Measurements from ENCODE around the gene ANTXR1.

Gene ANTXR1

GRCh38 chr2:69183659-69184058, 170.7 kb downstream of the ANTXR1 start:
- no peaks in the 10 kb centered on the region for H3K36me3 Mint-ChIP-seq (ENCODE audit: low read depth)
- H3K27me3 Mint-ChIP-seq: peaks cover 7% of the 10 kb centered on the region
- H3K27ac Mint-ChIP-seq: no peak overlapping the region
- H3K4me3 Mint-ChIP-seq: no peak overlapping the region
- H3K4me1 Mint-ChIP-seq (ENCODE audit: low read depth): no peaks in the 10 kb centered on the region
- H3K9me3 Mint-ChIP-seq: no peaks in the 10 kb centered on the region

DNA sequence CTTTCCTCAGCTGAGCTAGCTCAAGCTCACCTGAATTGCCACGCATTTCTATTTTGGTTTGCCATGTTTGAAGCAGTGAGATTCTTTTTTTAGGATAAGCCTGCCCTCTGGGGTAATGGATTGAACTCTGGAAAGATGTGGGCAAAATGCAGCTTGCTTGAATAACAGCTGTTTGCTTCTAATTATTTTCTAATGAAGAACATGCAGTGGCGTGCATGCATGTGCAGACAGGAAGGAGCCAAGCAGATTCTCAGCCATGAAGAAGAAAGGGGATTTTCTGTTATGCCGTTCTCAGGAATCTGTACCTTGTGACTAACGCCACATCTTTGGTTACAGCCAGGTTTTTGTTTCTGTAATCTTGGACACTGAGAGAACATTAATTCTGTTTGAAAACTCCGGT, 171.2 kb downstream of the ANTXR1 start:
- Mint-ChIP-seq H3K36me3 (ENCODE audit: low read depth) (no peaks in the 10 kb centered on the region), H3K27me3 (peaks cover 7% of the 10 kb centered on the region), H3K27ac (no peak overlapping the region), H3K9me3 (no peaks in the 10 kb centered on the region), H3K4me1 (ENCODE audit: low read depth) (no peaks in the 10 kb centered on the region), H3K4me3 (no peak overlapping the region)

DNA sequence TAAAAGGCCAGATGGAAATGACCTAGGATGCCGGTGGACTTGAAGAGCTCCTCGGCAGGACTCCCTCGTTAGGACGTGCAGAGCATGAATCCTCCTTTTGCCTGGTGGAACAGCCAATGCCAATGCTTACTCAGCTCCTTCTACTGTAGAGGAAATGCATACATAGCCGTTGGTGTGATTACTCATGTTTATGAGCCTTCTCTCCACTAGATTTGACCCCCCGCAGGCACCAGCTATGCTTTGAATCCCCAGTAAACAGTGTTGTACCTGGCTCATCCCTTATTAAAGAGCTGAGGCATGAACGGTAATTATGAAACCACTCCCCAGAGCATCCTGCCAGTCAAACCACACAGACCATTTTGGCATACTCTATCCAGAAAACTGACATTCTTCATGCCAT, 172.8 kb downstream of the ANTXR1 start:
- Mint-ChIP-seq H3K36me3 (ENCODE audit: low read depth) (no peaks in the 10 kb centered on the region), H3K27ac (no peak overlapping the region), H3K27me3 (peaks cover 12% of the 10 kb centered on the region), H3K4me1 (ENCODE audit: low read depth) (no peaks in the 10 kb centered on the region), H3K4me3 (no peak overlapping the region), H3K9me3 (no peaks in the 10 kb centered on the region)

DNA sequence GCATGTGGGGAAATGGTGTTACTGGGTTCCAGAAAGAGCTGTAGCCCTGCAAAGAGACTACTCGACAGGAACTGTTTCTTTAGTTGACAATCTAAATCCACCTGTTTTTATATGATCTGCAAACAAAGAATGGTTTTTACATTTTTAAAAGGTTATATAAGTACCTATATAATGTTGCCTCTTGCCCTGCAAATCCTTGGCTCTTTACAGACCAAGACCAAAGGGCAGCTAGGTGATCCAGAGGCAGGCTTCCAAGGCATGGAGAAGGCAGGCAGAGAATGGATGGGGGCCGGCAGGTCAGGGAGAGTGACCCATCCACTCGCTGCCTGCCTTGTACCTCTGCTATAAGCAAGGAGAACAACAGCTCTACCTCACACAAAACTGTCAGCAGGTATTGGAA, 173.6 kb downstream of the ANTXR1 start:
- H3K36me3 Mint-ChIP-seq (ENCODE audit: low read depth): no peaks in the 10 kb centered on the region
- H3K4me1 Mint-ChIP-seq (ENCODE audit: low read depth): no peaks in the 10 kb centered on the region
- H3K9me3 Mint-ChIP-seq: no peaks in the 10 kb centered on the region

GRCh38 chr2:69188182-69188900, 175.4 kb downstream of the ANTXR1 start:
- H3K36me3 Mint-ChIP-seq (ENCODE audit: low read depth): no peaks in the 10 kb centered on the region
- H3K4me3 Mint-ChIP-seq: no peak overlapping the region
- peaks cover 15% of the 10 kb centered on the region for H3K27me3 Mint-ChIP-seq
- H3K9me3 Mint-ChIP-seq: no peaks in the 10 kb centered on the region
- H3K4me1 Mint-ChIP-seq (ENCODE audit: low read depth): no peaks in the 10 kb centered on the region
- no peak overlapping the region for H3K27ac Mint-ChIP-seq

More for the DNA sequence above, 173.6 kb downstream of the ANTXR1 start:
- no peak overlapping the region for H3K4me3 Mint-ChIP-seq
- H3K27me3 Mint-ChIP-seq: peaks cover 12% of the 10 kb centered on the region
- H3K27ac Mint-ChIP-seq: no peak overlapping the region

DNA sequence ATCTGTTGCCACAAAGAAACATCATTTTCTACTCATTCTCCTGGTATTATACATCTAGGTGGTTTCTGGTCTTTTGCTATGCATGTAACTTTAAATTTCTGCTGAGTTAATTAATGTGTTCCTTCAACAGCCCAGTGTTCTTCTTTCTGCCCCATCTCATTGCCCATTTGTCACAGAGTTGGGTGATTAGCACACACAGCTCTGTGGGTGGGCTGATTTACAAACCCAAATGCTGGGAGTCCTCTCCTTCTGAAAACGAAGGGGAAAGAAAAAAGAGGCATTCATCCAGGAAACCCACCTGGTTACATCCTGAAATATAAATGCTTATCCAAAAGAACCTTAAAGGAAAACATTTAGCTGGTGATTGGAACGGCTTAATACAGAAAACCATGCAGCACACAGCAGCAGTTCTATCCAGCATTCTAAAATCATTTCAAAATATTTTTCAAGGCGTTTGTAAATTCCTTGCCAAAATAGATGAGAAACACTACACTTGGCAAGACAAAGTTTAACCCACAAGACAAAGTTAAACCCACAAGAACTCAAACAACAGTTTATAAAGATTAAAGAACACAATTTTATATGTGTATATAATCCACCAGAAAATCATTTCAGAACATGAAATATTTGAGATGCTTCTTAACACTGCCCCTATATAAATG, 177.9 kb downstream of the ANTXR1 start:
- H3K4me3 Mint-ChIP-seq: no peak overlapping the region
- no peaks in the 10 kb centered on the region for H3K9me3 Mint-ChIP-seq
- H3K27me3 Mint-ChIP-seq: peaks cover 14% of the 10 kb centered on the region
- no peaks in the 10 kb centered on the region for H3K4me1 Mint-ChIP-seq (ENCODE audit: low read depth)
- no peaks in the 10 kb centered on the region for H3K36me3 Mint-ChIP-seq (ENCODE audit: low read depth)
- H3K27ac Mint-ChIP-seq: no peak overlapping the region

DNA sequence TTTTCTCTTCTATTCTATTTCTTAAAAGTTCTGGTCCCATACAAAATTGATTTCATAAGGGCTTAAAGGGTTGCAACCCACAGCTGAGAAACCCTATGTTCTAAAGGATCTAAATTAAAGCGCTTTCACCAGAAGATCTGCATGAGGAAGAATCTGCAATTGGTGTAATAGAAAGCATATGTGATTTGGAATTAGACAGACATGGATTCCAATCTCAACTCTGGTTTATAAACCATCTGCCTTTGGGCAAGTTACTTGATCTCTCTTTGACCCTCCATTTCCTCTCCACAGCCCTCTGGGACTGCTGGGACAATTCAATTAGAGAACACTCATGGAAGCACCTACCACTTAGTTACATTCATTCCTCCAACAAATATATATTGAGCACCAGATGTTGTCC, 178.7 kb downstream of the ANTXR1 start:
- no peaks in the 10 kb centered on the region for H3K36me3 Mint-ChIP-seq (ENCODE audit: low read depth)
- no peak overlapping the region for H3K27ac Mint-ChIP-seq
- no peak overlapping the region for H3K4me3 Mint-ChIP-seq
- H3K4me1 Mint-ChIP-seq (ENCODE audit: low read depth): no peaks in the 10 kb centered on the region
- H3K9me3 Mint-ChIP-seq: no peaks in the 10 kb centered on the region
- H3K27me3 Mint-ChIP-seq: peaks cover 12% of the 10 kb centered on the region

DNA sequence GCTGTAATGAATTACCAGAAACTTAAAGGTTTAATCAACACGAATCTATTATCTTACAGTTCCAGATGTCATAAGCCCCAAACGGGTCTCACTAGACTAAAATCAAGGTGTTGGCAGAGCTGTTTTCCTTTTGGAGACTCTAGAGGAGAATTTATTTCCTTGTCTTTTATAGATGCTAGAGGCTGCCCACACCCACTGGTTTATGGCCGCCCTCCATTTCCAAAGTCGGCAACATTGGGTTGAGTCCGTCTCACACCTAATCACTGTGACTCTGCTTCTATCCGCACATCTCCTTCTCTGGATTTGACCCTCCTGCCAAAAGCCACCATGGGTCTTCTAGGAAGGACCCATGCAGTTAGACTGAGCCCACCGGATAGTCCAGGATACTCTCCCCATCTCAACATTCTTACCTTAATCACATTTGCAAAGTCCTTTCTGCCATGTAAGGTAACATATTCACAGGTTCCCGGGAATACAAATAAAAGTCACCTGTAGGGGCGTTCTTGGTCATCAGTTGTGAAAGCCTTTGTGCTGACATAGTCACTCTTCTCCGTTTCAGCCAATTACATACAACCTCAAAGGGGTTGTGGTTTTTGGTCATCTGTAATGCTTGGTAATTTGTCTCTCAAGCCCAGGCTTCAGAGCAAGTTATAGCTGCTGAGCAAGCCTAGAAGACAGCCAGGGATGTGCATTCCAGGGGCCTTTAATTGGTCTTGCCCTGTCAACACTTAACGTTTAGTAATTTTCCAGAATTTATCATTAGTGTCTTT, 179.4 kb downstream of the ANTXR1 start:
- Mint-ChIP-seq H3K4me3 (no peak overlapping the region), H3K27ac (no peak overlapping the region), H3K36me3 (ENCODE audit: low read depth) (no peaks in the 10 kb centered on the region), H3K27me3 (peaks cover 12% of the 10 kb centered on the region), H3K9me3 (no peaks in the 10 kb centered on the region), H3K4me1 (ENCODE audit: low read depth) (no peaks in the 10 kb centered on the region)

DNA sequence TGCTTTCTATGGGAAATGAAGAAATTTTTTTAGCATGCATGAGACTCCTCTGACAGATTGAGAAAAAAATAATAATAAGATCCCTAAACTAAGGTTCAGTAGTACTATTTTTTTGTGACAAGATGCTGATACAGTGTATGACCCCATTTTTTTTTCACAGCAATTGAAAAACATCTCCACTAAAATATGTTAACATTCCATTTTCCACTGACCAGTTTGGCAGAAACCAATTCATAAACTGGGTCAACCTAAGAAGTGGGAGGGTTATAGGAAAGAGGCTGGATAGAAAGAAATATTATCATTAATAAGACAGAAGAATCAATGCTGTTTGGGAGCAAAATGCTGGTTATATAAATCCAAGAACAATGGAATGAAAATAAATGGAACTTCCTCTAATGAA, 182.7 kb downstream of the ANTXR1 start:
- H3K4me3 Mint-ChIP-seq: no peak overlapping the region
- no peaks in the 10 kb centered on the region for H3K4me1 Mint-ChIP-seq (ENCODE audit: low read depth)
- no peak overlapping the region for H3K27ac Mint-ChIP-seq
- H3K36me3 Mint-ChIP-seq (ENCODE audit: low read depth): no peaks in the 10 kb centered on the region
- no peaks in the 10 kb centered on the region for H3K9me3 Mint-ChIP-seq
- peaks cover 3% of the 10 kb centered on the region for H3K27me3 Mint-ChIP-seq

DNA sequence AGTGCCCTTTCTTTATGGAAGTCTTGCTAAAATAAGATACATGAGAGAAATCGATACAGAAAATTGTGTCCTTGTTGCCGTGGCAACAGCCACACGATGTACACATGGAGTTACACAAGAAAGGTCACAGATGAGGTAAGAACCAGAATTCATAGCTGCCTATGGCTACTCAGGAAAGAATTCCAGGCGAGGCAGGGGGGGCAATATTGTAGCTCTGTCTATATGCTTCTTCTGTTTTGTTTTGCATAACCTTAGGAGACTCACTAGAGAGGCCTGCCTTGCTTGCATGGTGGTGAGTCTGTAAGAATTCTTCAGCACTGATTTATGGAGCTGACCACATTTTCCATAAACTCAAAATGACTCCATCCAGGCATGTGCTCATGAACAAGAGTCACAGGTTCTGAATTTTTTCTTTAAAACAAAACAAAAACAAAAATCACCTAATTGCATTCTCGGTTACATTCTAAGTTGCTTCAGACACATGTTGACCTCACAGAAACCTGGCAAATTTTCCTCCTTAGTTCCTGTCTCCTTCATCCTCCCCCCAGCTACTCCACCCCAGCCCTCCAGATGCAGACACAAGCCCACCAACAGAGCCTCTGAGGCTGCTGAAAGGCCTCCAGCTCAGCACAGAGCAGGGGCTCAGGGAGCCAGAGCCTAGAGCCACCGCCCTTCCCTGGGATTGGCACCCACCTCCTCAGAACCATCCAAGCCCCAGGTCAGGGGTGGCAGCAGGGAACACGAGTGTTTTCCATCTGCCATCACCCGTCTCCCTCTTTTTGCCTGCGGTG, 183.5 kb downstream of the ANTXR1 start:
- Mint-ChIP-seq H3K9me3 (no peaks in the 10 kb centered on the region), H3K27me3 (peaks cover 3% of the 10 kb centered on the region), H3K27ac (no peak overlapping the region), H3K4me1 (ENCODE audit: low read depth) (no peaks in the 10 kb centered on the region), H3K4me3 (no peak overlapping the region), H3K36me3 (ENCODE audit: low read depth) (no peaks in the 10 kb centered on the region)

GRCh38 chr2:69200107-69200520, 187.1 kb downstream of the ANTXR1 start:
- Mint-ChIP-seq H3K4me1 (ENCODE audit: low read depth) (no peaks in the 10 kb centered on the region), H3K9me3 (no peaks in the 10 kb centered on the region), H3K36me3 (ENCODE audit: low read depth) (no peaks in the 10 kb centered on the region), H3K27me3 (no peaks in the 10 kb centered on the region), H3K4me3 (no peak overlapping the region), H3K27ac (no peak overlapping the region)

DNA sequence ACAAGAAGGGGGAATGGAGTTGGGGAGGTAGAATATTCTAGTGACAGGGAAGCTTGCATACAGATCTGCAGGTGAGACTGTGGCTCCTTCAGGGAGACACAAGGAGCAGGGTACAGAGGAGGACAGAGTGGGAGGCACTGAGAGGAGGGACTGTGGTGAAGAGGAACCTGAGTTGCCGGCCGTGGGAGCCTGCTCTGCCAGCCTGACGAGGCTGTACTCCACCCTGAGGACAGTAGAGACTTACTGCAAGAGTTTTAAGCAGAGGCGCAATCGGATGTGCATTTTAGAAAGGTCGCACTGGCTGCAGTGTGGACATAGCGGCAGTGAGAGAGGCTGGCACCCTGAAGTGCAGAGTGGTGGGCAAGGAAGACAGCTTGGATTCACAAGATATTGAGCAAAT, 188.3 kb downstream of the ANTXR1 start:
- no peaks in the 10 kb centered on the region for H3K4me1 Mint-ChIP-seq (ENCODE audit: low read depth)
- H3K4me3 Mint-ChIP-seq: no peak overlapping the region
- H3K36me3 Mint-ChIP-seq (ENCODE audit: low read depth): no peaks in the 10 kb centered on the region
- H3K9me3 Mint-ChIP-seq: no peaks in the 10 kb centered on the region
- H3K27ac Mint-ChIP-seq: no peak overlapping the region
- H3K27me3 Mint-ChIP-seq: no peaks in the 10 kb centered on the region

DNA sequence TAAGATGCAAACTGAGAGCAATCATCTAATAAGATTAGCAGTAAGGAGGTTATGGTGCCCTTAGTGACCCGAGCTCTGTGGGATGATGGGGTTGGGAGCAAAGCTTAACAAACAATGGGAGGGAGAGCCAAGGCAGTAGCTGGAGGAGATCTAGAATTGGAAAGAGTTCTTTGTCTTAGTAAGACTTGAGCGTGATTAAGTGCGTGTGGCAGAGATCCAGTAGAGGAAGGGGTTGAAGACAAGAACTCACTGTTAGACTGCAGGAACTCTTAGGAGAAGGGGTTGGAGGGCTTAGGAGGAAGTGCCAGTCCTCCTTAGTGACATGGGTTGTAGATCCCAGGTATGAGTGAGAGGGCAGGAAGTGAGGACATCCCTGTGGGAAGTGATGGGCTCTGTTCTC, 189.3 kb downstream of the ANTXR1 start:
- Mint-ChIP-seq H3K27me3 (no peaks in the 10 kb centered on the region), H3K27ac (no peak overlapping the region), H3K36me3 (ENCODE audit: low read depth) (no peaks in the 10 kb centered on the region), H3K9me3 (no peaks in the 10 kb centered on the region), H3K4me1 (ENCODE audit: low read depth) (no peaks in the 10 kb centered on the region), H3K4me3 (no peak overlapping the region)

GRCh38 chr2:69203166-69203985, 190.4 kb downstream of the ANTXR1 start:
- no peaks in the 10 kb centered on the region for H3K9me3 Mint-ChIP-seq
- H3K4me1 Mint-ChIP-seq (ENCODE audit: low read depth): no peaks in the 10 kb centered on the region
- no peak overlapping the region for H3K4me3 Mint-ChIP-seq
- no peaks in the 10 kb centered on the region for H3K27me3 Mint-ChIP-seq
- no peaks in the 10 kb centered on the region for H3K36me3 Mint-ChIP-seq (ENCODE audit: low read depth)
- no peak overlapping the region for H3K27ac Mint-ChIP-seq
